Measurements from ENCODE around the gene AMPD3.

DNA sequence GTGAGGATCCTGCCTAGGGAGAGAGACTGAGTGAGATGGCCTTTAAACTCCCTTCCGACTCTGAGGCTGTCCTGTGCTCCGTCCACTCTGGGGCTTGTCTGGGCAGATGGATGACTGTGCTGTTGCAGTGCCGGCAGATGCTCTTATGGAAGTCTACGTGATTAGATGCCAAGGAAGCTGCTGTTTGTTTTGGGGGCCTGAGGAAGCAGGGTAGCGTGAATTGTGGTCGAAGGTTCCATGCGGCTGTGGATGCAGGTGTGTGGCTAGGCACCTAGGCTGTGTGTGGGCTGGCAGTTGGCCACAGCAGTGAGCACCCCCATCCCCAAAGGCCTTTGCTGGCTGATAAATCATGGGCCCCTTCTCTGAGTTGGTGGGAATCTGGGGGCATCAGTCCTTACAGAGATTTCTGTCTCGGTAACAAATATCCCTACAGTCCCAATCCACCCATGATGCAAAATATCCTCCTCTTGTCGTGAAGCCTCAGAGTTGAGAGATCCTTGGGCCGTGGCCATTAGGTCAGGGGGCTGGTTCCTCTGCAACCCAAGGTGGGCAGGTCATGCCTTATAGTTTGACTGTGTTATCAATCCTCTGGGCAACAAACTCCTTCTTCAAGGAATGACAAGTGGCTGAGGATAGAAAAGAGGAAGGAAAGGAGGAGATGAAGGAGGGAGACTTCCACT is 31.2 kb downstream of the AMPD3 start:
- TF ChIP-seq, protein P1, sequence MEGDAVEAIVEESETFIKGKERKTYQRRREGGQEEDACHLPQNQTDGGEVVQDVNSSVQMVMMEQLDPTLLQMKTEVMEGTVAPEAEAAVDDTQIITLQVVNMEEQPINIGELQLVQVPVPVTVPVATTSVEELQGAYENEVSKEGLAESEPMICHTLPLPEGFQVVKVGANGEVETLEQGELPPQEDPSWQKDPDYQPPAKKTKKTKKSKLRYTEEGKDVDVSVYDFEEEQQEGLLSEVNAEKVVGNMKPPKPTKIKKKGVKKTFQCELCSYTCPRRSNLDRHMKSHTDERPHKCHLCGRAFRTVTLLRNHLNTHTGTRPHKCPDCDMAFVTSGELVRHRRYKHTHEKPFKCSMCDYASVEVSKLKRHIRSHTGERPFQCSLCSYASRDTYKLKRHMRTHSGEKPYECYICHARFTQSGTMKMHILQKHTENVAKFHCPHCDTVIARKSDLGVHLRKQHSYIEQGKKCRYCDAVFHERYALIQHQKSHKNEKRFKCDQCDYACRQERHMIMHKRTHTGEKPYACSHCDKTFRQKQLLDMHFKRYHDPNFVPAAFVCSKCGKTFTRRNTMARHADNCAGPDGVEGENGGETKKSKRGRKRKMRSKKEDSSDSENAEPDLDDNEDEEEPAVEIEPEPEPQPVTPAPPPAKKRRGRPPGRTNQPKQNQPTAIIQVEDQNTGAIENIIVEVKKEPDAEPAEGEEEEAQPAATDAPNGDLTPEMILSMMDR (IDR thresholded peaks at IDR 0.05; ENCODE audit: low read depth, low read length), result no peak
- no peak for TF ChIP-seq EZH2phosphoT487 (IDR thresholded peaks at IDR 0.05; ENCODE audit: low read depth)
